ENCODE data around the gene SLCO2B1. TPM values are rescaled to one million over a fixed set of nuclear protein-coding genes. Genes with fewer than 3 reads are reported as not detected.

SLCO2B1 gene
- total RNA-seq, 1 experiment from 2014 or later, result 1.0 TPM

DNA sequence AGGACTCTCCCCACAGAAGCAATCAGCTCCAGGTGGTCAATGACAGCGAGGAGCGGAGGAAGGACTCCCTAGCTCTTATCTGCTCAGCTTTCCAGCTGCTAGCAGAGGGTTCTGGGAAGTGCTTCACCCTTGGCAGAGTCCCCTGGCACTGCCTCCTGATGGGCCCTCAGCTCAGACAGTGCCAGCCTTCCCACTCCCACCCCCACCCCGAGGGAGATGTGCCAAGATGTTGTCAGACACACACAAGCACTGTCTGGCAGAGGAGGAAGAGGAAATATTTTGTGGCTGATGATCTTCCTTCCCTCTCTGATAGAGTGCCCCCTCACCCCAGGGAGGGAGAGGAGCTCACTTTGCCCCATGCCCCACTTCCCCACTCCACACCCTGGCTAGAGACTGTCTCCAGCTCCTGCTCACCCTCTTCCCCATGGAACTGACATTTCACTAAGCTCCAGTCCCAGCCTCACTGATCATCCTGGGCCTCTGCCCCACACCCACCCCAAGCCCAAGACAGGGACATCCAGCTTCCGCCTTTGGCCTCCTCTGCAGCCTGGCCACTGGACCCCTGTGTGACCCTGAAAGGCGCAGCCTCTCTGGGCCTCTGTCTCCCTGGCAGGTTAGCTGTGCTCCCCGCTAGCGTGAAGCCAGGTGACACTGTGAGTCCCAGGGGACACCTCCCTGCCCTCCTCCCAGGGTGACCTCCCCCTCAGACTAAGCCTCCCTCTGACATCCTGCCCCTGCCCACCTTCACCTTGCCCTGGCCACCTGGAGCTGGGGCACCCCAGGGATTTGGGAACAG, 44.5 kb downstream of the SLCO2B1 start:
- H3K36me3 ChIP-seq (ENCODE audit: insufficient read depth, low read length, poor library complexity, severe bottlenecking), result no peaks in the 10 kb centered on the region
- TF ChIP-seq CTCF (conservative IDR thresholded peaks at IDR 0.05; ENCODE audit: low read depth, low read length) (no peak), EZH2 (IDR thresholded peaks at IDR 0.05; ENCODE audit: borderline replicate concordance, low read depth, low read length, poor library complexity, severe bottlenecking) (no peak)
- DNase-seq (ENCODE audit: low spot score), result no peak
- no peaks in the 10 kb centered on the region for H3K27me3 ChIP-seq (replicated peaks; ENCODE audit: insufficient read depth, low read depth, low read length, poor library complexity)
- no peaks in the 10 kb centered on the region for H3K4me1 ChIP-seq (ENCODE audit: insufficient read depth, low read length, poor library complexity, severe bottlenecking)
- H3K9me3 ChIP-seq (ENCODE audit: low read depth, low read length, poor library complexity, severe bottlenecking), result no peaks in the 10 kb centered on the region
- ChIA-PET CTCF (interaction anchor here (1.1 to 2.7 kb wide), 2 partner anchors 10 to 55 kb away, joined by 6 to 7 read pairs; no protein-coding TSS in a partner anchor), POLR2A (ENCODE audit: low non-redundant PET) (no interaction called here)
- no peak overlapping the region for H3K27ac ChIP-seq (ENCODE audit: low read depth, low read length, poor library complexity, severe bottlenecking)
- BruUV-seq (replicated peaks), result no TSS peak
- H3K4me3 ChIP-seq (ENCODE audit: low read depth, low read length, poor library complexity, severe bottlenecking), result no peak overlapping the region
- intact Hi-C loops (cut with micrococcal nuclease; ENCODE audit: unreplicated experiment), result no loop called here

DNA sequence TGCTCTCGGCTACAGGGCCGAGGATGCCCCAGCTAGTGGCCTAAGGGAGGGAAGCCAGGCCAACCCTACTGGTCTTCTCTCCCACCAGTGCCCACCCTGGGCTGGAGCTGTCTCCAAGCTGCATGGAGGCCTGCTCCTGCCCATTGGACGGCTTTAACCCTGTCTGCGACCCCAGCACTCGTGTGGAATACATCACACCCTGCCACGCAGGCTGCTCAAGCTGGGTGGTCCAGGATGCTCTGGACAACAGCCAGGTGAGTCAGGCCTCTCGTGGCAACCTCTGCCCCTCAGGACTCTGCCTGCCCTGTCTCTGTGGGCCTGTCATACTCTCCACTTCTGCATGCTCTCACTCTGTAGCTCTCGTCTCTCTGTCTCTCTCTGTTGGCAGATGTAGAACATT, 45.5 kb downstream of the SLCO2B1 start:
- TF ChIP-seq CTCF (conservative IDR thresholded peaks at IDR 0.05; ENCODE audit: low read depth, low read length), result no peak
- TF ChIP-seq EZH2 (IDR thresholded peaks at IDR 0.05; ENCODE audit: borderline replicate concordance, low read depth, low read length, poor library complexity, severe bottlenecking), result no peak
- no peak for DNase-seq (ENCODE audit: low spot score)
- ChIA-PET CTCF (interaction anchor here (0.6 to 2.7 kb wide), 4 partner anchors 8 to 59 kb away, joined by 3 to 7 read pairs (median 5); no protein-coding TSS in a partner anchor), POLR2A (ENCODE audit: low non-redundant PET) (no interaction called here)
- intact Hi-C loops (cut with micrococcal nuclease; ENCODE audit: unreplicated experiment), result no loop called here
- Histone ChIP-seq H3K9me3 (ENCODE audit: low read depth, low read length, poor library complexity, severe bottlenecking) (no peaks in the 10 kb centered on the region), H3K27ac (ENCODE audit: low read depth, low read length, poor library complexity, severe bottlenecking) (no peak overlapping the region), H3K4me3 (ENCODE audit: low read depth, low read length, poor library complexity, severe bottlenecking) (no peak overlapping the region), H3K36me3 (ENCODE audit: insufficient read depth, low read length, poor library complexity, severe bottlenecking) (no peaks in the 10 kb centered on the region), H3K4me1 (ENCODE audit: insufficient read depth, low read length, poor library complexity, severe bottlenecking) (no peaks in the 10 kb centered on the region), H3K27me3 (replicated peaks; ENCODE audit: insufficient read depth, low read depth, low read length, poor library complexity) (no peaks in the 10 kb centered on the region)
- BruUV-seq (replicated peaks), result no TSS peak

- TF ChIP-seq EZH2 (IDR thresholded peaks at IDR 0.05; ENCODE audit: borderline replicate concordance, low read depth, low read length, poor library complexity, severe bottlenecking) (no peak), CTCF (conservative IDR thresholded peaks at IDR 0.05; ENCODE audit: low read depth, low read length) (no peak)
- intact Hi-C loops (cut with micrococcal nuclease; ENCODE audit: unreplicated experiment), result no loop called here
- H3K9me3 ChIP-seq (ENCODE audit: low read depth, low read length, poor library complexity, severe bottlenecking), result no peaks in the 10 kb centered on the region
- no TSS peak for BruUV-seq (replicated peaks)
- no peak overlapping the region for H3K27ac ChIP-seq (ENCODE audit: low read depth, low read length, poor library complexity, severe bottlenecking)
- no peaks in the 10 kb centered on the region for H3K27me3 ChIP-seq (replicated peaks; ENCODE audit: insufficient read depth, low read depth, low read length, poor library complexity)
- CTCF ChIA-PET, result interaction anchor here (1.1 to 1.5 kb wide), 2 partner anchors 7 to 11 kb away, joined by 3 to 7 read pairs; no protein-coding TSS in a partner anchor
- POLR2A ChIA-PET (ENCODE audit: low non-redundant PET), result no interaction called here
- DNase-seq (ENCODE audit: low spot score), result no peak
- H3K4me3 ChIP-seq (ENCODE audit: low read depth, low read length, poor library complexity, severe bottlenecking), result no peak overlapping the region
- H3K36me3 ChIP-seq (ENCODE audit: insufficient read depth, low read length, poor library complexity, severe bottlenecking), result no peaks in the 10 kb centered on the region
- no peaks in the 10 kb centered on the region for H3K4me1 ChIP-seq (ENCODE audit: insufficient read depth, low read length, poor library complexity, severe bottlenecking)
These were observed 46.8 kb downstream of the SLCO2B1 start for GRCh38 chr11:75197512-75198277.

Measured in A673 (cell line).